Measurements from ENCODE around the gene SLC25A13. TPM values are rescaled to one million over a fixed set of nuclear protein-coding genes. Genes with fewer than 3 reads are reported as not detected.

The SLC25A13 gene
- total RNA-seq, 1 donor from 2014 or later: 25.3 TPM

- Histone ChIP-seq H3K27me3 (no peaks in the 10 kb centered on the region), H3K4me3 (no peak overlapping the region), H3K9me3 (no peaks in the 10 kb centered on the region), H3K27ac (no peak overlapping the region), H3K4me1 (peaks cover 2% of the 10 kb centered on the region), H3K36me3 (no peaks in the 10 kb centered on the region)
- DNase-seq (ENCODE audit: extremely low spot score in 2 of 2): no peak
- intact Hi-C loops (cut with DNase I): no loop called here
- no peak for TF ChIP-seq CTCF (IDR thresholded peaks at IDR 0.05)
Observed at GRCh38 chr7:96224685-96225084, 97.2 kb downstream of the SLC25A13 start.

DNA sequence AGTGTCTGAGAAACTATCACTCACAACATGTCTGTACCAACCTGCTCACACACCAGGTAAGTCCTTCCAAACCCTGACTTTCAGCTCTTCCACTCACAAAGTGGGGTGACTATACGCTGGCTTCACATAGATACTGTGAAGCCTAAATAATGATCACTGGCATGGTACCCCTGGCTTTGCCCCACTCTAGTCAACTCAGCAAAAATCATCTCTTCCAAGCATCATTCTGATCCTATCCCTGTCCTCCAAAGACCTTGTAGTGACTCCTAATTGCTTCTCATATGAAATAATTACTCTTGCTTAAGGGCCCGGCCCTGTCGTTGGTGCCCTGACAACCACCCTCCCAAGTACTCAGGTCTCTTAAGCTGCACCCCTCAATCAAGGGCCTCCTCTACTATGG, 97.8 kb downstream of the SLC25A13 start:
- Histone ChIP-seq H3K4me1 (peaks cover 6% of the 10 kb centered on the region), H3K36me3 (no peaks in the 10 kb centered on the region), H3K9me3 (no peaks in the 10 kb centered on the region), H3K27me3 (no peaks in the 10 kb centered on the region), H3K27ac (no peak overlapping the region), H3K4me3 (no peak overlapping the region)
- DNase-seq (ENCODE audit: extremely low spot score in 2 of 2): no peak
- intact Hi-C loops (cut with DNase I): no loop called here
- TF ChIP-seq POLR2AphosphoS5 (IDR thresholded peaks at IDR 0.05; ENCODE audit: insufficient read depth in 1 of 2, low read depth in 1 of 2) (no peak), CTCF (IDR thresholded peaks at IDR 0.05) (no peak), POLR2A (IDR thresholded peaks at IDR 0.05) (no peak)

GRCh38 chr7:96221888-96222287, 100.0 kb downstream of the SLC25A13 start:
- no peak overlapping the region for H3K27ac ChIP-seq
- DNase-seq (ENCODE audit: extremely low spot score in 2 of 2): no peak
- intact Hi-C loops (cut with DNase I): no loop called here
- H3K36me3 ChIP-seq: no peaks in the 10 kb centered on the region
- no peaks in the 10 kb centered on the region for H3K27me3 ChIP-seq
- H3K4me1 ChIP-seq: peaks cover 6% of the 10 kb centered on the region
- TF ChIP-seq POLR2AphosphoS5 (IDR thresholded peaks at IDR 0.05; ENCODE audit: insufficient read depth in 1 of 2, low read depth in 1 of 2): no peak
- TF ChIP-seq CTCF (IDR thresholded peaks at IDR 0.05): no peak
- H3K4me3 ChIP-seq: no peak overlapping the region
- H3K9me3 ChIP-seq: no peaks in the 10 kb centered on the region

DNA sequence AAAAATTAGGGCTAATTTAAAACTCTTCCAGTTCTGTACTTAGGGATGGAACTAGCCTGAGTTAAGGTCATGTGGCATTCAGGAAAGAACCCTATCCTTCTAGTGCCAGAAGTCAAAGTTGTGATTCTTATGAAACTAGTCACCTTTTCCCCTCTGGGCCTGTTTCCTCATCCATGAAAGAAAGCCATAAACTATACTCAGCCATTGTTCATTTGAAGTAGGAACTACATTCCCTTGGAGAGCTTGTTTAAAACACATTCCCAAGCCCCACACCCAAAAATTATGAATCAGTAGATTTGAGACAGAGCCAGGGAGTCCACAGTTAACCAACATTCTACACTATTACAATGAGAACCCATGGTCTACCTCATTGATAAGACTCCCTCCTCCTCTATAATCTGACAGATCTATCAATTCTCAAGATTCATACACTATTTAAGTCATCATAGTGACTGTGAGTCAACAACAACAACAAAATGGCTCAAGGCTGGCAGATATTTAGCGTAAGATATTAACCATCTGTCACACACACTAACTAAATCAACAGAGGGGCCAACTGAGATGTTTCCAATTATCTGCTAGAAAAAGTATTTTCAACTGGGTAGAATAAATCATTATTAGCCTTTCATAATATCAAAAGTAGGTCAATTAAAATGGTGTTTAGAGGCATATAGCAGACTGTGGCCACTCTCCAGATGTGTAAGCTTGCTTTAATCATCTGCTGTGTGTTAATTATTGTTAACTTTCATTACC, 102.3 kb downstream of the SLC25A13 start:
- no peak overlapping the region for H3K27ac ChIP-seq
- H3K27me3 ChIP-seq: no peaks in the 10 kb centered on the region
- no peak for DNase-seq (ENCODE audit: extremely low spot score in 2 of 2)
- H3K4me3 ChIP-seq: no peak overlapping the region
- no peaks in the 10 kb centered on the region for H3K9me3 ChIP-seq
- intact Hi-C loops (cut with DNase I): no loop called here
- no peaks in the 10 kb centered on the region for H3K36me3 ChIP-seq
- peaks cover 6% of the 10 kb centered on the region for H3K4me1 ChIP-seq
- TF ChIP-seq POLR2AphosphoS5 (IDR thresholded peaks at IDR 0.05; ENCODE audit: insufficient read depth in 1 of 2, low read depth in 1 of 2) (peak in 1 of 2 donors; percentile 69), POLR2A (IDR thresholded peaks at IDR 0.05) (no peak), CTCF (IDR thresholded peaks at IDR 0.05) (no peak)

- no peak for TF ChIP-seq POLR2A (IDR thresholded peaks at IDR 0.05)
- no peak for TF ChIP-seq CTCF (IDR thresholded peaks at IDR 0.05)
- no peak for TF ChIP-seq POLR2AphosphoS5 (IDR thresholded peaks at IDR 0.05; ENCODE audit: insufficient read depth in 1 of 2, low read depth in 1 of 2)
- Histone ChIP-seq H3K4me1 (peaks cover 6% of the 10 kb centered on the region), H3K27ac (no peak overlapping the region), H3K36me3 (no peaks in the 10 kb centered on the region), H3K27me3 (no peaks in the 10 kb centered on the region), H3K4me3 (no peak overlapping the region), H3K9me3 (no peaks in the 10 kb centered on the region)
- DNase-seq (ENCODE audit: extremely low spot score in 2 of 2): no peak
- intact Hi-C loops (cut with DNase I): no loop called here
Observed at GRCh38 chr7:96218664-96219243, 103.1 kb downstream of the SLC25A13 start.

Data from vagina (tissue), 2 donors.